ENCODE data around the gene NAV2.

Gene NAV2

DNA sequence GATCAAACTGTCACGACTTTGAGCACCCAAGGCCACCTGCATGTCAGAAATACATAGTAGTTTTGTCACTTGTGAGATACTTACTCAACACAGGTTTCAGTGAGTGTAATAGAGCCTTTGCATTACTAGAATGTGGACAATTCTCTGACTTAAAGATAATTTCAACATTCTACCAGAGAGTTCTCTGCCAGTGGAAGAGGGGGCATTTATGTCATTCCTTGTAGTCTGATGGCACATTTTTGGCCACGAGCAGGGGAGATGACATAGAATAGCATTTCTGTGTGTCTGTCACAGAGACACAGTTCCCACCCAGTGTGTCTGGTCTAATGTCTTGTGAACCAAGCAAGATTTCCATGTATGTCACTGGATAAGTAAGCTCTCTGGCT, 335.1 kb downstream of the NAV2 start:
- no peak for DNase-seq (ENCODE audit: extremely low read depth in 1 of 2, low read depth in 1 of 2)

DNA sequence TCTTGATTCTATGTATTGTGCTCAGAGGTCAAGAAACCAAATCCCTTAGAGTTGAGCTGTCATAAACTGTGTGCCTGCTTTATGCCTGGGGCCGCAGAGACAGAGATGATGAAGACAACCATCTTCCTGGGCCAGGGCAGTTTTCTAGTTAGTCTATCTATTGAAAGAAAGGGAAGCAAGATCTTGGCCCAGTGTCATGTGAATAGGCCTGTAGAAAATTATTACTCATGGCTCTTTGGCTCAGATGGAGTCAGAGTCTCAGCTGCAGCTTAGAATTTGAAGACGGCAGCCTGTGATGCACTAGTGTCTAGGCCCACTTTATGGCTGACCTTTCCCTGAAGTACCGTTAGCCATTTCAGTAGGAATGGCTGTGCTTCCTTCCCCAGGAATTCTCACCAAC, 335.6 kb downstream of the NAV2 start:
- DNase-seq (ENCODE audit: extremely low read depth in 1 of 2, low read depth in 1 of 2): no peak

DNA sequence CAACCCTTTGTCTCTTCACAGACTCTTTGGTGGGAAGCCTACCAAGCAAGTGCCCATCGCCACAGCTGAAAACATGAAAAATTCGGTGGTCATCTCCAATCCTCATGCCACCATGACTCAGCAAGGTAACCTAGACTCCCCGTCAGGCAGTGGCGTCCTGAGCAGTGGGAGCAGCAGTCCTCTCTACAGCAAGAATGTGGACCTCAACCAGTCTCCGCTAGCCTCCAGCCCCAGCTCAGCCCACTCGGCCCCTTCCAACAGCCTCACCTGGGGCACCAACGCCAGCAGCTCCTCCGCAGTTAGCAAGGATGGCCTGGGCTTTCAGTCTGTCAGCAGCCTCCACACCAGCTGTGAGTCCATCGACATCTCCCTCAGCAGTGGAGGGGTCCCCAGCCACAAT, 336.1 kb downstream of the NAV2 start:
- DNase-seq (ENCODE audit: extremely low read depth in 1 of 2, low read depth in 1 of 2): no peak

DNA sequence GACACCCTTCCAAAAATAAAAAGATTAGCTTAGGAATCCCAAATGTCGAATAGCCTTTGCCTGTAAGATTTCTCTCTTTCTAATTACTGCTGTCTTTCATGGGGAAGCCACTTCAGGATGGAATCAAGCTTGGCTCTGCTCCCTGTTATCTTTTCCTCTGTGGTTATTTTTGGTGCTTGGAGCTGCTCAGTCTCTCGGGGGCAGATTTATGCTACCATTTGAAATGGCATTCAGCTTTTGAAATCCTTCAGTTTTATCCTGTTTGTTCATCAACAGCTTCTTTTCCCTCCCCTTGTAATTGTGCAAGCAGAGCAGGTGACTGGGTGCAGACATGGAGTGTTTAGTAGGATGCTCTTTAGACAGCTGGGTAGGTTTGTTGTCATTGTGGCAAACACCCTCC, 336.6 kb downstream of the NAV2 start:
- DNase-seq (ENCODE audit: extremely low read depth in 1 of 2, low read depth in 1 of 2): no peak

DNA sequence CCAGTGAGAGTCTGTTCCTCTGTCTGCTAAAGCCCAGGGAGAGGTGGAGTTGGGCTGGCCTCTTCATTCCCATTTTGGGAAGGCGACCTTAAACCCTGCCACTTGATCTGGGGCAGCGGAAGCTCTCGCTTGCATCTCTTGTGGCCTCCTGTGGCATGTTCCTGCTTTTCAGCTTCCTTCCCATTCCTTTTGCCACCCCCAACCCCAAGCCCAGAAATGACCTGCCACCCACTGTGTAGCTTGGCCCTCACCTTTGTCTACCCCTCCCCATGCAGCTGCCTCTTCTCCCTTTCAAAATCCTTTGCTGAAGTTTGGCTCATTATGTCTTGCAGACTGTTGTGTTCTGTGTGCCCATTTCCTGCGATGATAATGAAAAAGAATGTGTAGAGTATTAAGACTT, 337.4 kb downstream of the NAV2 start:
- no peak for DNase-seq (ENCODE audit: extremely low read depth in 1 of 2, low read depth in 1 of 2)

DNA sequence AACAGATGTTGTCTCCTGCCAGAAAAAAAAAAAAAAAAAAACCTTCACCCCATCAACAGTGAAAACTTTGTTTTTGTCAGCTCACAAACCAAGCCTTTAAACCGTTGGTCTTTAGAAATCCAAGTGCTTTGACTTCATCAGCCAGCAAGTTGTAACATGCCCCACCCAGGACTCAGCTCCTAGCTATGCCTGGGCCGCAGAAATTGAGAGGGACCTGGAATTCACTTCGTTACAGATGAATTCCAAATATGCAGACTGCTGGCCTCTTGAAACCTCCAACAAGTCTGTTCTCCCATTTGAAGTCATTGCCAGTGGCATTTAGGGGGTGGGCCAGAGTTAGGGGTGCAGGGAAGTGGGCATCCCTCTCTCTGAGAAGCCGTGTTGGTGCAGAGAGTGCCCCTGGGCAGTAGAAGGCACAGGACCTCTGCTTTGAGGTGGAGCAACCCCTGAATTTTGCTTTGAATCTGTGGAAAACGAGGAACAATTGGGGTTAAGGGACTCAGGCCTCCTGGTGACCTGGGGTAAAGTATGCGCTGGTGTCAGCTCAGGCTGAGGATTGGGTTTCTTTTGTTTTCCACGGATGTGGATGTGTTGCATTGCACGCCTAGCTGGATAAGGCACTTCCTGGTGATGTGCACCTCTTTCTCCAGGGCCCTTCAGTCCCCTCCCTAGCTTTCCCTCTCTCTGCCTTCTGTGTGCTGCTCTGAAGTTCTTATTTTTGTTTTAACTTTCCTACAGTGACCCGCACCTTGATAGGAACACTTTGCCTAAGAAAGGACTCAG, 338.1 kb downstream of the NAV2 start:
- no peak for DNase-seq (ENCODE audit: extremely low read depth in 1 of 2, low read depth in 1 of 2)

DNA sequence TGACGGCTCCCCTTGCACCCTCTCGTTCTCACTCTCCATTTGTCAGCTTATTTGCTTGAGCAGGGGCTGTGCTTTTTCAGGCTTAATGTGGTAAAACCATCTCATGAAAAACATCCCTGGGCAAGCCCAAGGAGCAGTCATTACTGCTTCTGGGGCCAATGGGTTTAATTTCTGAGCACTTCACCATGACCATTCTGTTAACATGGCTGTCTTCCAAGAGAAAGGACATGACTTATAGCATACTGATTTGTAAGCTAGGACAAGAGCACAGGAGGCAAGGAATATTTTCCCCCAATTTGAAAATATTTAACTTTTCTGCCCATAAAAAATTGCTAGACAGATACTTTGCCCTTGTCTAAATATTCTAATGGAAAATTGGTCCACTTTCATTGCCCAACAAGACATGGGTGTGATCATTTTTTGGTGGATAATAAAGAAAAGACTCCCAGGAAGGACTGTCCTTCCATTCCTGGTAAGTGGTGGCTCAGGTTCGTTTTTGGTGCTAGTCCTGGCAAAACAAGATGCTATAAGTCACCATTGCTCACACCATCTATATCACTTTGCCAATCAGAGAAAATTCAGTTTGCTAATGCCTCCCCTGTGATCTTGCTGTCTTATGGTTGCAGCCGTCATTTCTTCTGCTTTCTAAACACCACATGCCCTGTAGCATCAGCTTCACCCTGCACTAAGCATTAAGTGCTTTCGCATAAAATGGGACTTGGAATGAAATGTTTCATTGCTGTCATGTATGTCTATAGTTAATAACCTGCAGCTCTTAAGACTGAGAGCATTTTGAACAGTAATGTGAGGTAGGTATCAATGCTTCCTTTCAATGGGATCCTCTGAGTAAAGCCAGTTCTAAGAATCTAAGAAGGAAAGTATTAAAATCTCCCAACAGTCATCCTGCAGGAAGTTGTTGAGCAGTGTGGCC, 339.1 kb downstream of the NAV2 start:
- DNase-seq (ENCODE audit: extremely low read depth in 1 of 2, low read depth in 1 of 2): no peak

DNA sequence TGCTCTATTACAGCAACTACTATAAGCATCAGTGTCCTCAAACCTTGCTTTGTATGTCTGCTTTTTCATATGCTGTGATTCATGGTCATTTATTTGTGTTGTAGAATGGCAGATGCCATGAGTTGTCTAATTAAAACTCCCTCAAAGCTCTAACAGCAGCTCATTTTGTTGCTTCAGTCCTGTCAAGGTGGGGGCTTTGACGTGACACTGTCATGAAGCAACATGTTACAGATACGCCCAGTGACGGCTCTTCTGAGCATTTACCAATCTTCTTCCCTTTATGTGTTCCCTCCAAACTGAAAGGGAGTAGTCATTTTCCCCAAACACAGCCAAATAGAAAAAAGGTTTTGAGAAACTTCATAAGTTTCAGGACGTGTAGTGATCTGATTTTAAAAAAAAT, 340.9 kb downstream of the NAV2 start:
- no peak for DNase-seq (ENCODE audit: extremely low read depth in 1 of 2, low read depth in 1 of 2)

DNA sequence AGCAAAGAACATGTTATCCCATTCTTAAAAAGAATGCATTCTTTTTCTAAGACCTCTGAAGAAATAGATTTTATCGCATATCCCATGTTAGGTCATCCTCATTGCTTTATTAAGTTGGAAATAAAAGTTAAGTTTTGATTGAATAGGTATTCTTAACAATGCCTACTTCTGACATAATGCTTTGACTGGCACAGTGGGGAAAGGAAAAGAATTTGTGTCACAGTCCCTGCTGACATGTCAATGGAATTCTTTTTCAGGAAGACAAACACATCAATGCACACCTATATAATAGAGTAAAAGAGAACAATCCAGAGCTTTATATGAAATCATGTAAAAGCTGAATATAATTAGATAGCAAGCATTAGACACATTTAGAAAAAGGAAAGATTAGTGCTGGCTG, 341.9 kb downstream of the NAV2 start:
- no peak for DNase-seq (ENCODE audit: extremely low read depth in 1 of 2, low read depth in 1 of 2)

DNA sequence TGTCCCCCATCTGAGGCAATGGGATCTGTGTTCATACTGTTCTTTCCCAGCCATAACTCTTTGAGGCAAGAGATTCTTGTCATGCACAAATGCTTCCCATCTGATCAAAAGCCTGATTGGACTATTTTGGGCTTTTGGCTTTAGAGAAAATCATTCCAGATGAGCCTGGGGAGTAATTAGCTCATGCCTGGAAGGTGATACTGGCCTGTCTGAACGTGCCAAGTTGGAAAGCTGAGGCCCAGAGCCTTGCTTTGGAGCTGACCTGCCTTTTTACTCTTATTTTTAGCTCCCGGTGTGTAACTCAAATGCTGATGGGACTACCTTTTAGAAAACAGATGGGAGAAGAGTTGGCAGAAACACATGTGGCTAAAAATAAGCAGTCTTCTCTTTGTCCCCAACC, 342.7 kb downstream of the NAV2 start:
- DNase-seq (ENCODE audit: extremely low read depth in 1 of 2, low read depth in 1 of 2): no peak

DNA sequence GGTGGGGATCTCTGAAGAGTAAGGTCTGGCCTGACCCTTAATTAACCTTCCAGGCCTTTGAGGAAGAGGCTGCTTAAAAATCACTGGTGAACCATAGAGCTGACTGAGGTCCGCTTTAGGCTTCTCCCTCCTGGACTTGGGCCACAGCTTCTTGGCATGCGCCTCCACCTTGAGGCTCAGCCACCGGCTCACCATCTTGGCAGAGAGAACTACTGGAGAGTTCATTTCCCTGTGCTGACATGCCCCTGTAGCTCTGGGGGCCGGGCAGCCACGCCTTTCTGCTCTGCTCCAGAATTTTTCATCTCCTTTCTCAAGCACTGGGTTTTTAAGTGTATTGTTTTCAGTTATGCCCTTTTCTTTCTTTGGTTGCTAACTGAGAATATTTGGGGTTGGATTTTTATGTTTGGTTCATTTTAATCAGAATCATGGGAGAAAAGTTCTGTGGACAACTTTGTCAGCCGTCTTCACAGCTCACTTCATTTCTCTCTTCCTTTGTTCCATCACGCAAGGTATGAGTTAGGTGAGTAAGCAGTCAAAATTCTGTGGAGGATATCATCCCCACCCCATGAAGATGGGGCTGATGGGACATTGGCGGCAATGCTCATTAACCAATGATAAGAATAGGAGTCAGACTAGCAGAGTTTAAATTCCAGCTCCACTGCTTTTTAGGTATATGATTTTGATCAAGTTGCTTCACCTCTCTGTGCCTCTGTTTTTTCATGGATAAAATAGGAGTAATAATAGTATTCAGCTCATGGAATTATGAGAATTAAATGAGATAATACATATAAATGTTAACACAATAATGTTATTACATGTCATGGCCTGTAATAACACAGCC, 343.7 kb downstream of the NAV2 start:
- DNase-seq (ENCODE audit: extremely low read depth in 1 of 2, low read depth in 1 of 2): no peak

DNA sequence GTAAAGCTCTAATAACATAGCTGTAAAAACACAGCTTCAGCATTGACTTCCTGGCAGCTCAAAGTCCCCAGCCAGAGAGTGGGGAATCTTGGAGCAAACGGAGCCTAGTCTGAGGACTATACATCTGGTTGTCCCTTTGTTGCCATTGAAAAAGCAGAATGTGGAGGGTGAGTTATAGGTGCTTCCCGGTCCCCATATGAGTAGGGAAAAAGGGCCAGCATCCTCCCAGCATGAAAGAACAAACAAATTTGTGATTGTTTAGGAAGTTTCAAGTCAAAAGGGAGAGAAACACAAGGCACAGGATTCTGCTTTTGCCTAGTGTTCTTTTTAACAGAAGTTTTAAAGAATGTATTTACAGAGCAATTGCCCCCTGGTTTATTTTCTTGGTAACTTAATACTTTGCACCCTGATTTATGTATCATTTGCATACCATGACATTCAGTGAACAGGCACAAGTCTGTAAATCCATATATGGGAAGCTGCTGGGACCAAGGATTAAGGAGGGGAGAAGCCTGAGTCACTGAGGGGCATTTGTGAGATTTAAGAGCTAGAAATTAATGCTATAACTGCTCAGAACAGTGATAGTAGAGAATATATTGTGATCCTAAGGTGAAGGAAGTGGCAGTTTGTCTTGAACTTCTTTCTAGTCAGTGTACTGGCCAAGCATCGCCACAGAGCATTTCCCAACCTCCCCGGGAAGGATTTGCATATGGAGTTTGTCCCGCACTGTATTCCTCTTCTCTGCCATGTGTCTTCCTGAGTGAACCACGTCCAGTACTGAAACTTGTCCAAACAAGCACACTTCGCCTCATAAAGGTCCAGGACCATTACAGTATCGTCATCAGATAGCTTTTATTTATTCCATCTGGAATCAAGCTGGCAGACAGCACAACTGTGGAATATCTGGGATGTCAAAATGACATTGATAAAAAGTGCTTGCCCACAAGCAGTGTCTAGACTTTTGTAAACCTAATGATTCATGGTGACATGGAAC, 344.6 kb downstream of the NAV2 start:
- DNase-seq (ENCODE audit: extremely low read depth in 1 of 2, low read depth in 1 of 2): no peak

DNA sequence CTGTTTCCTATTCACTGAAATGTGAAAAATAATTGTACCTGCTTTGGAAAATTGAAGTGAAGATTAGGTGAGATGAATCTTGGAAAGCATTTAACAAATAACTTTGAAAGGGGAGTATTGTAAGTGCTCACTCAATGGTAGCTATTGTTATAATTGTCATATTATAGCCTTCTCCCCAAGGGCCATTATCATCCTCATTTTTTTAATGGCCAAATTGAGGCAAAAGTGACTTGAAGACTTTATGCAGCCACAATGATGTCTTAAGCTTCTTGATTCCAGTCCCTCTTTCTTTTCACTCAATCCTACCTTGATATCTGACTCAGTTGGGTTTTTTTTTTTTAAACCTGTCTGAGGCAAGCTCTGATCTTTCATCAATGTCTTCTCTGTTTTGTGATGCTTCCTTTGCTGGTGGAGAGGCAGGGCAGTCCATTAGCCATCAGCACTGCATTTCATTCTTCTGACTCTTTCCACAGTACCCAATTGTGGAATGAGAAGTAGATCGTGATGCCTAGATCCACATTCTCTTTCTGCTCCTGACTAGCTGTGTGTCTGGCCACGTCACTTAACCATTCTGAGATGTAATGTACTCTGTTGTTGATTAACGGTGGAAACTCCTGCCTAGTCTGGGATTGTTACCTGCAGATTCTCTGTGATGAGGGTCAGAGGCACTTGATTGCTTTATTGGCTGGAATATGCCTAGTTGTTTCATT, 346.3 kb downstream of the NAV2 start:
- no peak for DNase-seq (ENCODE audit: extremely low read depth in 1 of 2, low read depth in 1 of 2)

DNA sequence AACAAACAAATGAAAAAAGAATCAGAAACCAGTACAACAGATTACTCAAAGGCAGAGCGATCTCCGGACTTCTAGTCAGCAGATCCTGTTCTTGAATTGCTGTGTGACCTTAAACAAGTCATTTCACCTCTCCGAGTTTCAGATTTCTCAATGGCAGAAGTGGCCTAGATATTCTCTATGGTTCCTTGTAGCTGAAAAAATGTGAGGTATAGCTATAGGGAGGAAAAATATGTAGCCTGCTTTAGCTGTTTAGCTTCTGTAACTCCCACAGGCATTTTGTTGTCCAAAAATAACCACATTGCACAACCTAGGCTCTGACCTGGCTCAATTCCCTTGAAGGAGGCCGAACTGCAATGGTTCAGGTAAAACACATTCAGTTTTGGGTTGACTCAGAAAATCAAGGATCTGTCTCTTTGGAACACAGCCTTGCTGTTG, 347.0 kb downstream of the NAV2 start:
- no peak for DNase-seq (ENCODE audit: extremely low read depth in 1 of 2, low read depth in 1 of 2)

DNA sequence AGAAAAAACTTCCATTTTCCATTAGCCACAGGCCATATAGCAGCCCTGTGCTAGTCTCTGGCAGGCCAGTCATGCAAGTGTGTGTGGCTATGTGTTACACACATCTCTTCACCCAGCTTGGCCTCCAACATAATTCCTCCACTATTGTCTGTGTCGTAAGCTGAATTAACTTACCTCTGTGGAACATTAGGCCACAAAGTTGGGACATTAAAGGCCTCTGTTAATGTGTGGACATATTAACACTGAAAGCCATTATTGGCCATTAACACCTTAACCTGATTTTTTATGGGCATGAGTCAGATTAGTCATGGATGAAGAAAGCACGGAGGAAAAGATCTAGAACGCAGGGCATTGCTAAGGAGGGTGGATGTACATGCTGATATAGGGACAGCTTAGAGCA, 347.5 kb downstream of the NAV2 start:
- no peak for DNase-seq (ENCODE audit: extremely low read depth in 1 of 2, low read depth in 1 of 2)

DNA sequence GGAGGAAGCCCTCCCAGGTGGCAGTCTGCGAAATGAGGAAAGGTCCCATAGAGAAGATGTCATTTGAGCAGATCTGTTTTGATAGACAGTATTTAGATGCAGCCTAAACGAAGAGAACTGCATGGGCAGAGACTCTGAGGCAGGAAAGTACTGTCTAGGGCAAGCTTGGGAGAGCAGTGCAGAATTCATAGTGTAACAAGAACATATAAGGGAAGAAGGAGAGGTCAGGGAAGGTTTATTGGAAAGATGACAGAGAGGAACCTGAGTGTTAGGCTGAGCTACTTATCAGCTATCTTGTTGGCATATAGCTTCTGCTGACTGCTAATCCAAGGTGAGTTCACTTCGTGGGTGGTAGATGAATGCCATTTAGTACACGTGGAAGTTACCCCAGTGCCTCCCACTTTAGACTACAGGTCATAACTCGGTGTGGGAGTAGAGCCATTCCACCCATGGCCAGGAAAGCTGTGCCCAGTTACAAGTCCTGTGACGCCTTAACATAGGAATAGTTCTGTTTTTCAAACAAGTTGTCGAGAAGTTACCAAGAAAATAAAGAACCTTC, 348.1 kb downstream of the NAV2 start:
- DNase-seq (ENCODE audit: extremely low read depth in 1 of 2, low read depth in 1 of 2): no peak

DNA sequence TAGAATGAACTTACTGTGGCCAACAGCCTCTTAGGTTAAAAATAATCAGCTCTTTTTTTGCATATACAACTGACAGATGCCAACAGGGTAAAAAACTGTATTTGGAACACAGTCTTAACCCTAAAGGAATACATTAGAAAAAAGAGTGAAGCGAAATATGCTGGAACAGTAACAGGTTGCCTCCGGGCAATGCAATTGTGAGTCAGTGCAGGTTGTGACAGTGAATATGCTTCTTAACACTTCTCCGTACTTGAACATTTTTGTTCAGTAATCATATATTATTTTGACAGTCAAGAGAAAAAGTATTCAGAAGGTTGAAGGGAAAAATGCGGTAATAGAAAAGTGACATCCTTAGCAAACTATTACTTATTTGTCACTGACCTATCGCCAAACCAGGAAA, 349.1 kb downstream of the NAV2 start:
- DNase-seq (ENCODE audit: extremely low read depth in 1 of 2, low read depth in 1 of 2): no peak

DNA sequence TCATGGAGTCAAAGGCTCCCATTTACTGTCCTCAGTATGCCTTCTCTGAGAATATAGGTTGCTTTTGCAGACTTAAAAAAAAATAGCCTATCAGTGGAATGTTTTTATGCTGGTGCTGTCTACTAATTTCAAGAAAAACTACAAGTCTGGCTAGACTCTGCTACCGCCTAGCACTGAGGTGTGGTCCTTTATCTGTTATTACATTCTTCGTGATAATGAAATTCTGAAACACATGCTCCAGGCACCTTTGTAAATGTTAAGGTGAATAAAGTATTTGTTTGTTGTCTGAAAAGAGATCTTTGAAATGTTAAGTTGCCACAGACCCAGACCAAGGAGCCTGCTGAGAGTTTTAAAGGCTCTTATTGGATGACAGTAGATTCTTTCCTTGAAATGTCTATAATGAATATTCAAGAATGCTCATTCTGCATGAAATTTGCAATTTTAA, 352.3 kb downstream of the NAV2 start:
- DNase-seq (ENCODE audit: extremely low read depth in 1 of 2, low read depth in 1 of 2): no peak

DNA sequence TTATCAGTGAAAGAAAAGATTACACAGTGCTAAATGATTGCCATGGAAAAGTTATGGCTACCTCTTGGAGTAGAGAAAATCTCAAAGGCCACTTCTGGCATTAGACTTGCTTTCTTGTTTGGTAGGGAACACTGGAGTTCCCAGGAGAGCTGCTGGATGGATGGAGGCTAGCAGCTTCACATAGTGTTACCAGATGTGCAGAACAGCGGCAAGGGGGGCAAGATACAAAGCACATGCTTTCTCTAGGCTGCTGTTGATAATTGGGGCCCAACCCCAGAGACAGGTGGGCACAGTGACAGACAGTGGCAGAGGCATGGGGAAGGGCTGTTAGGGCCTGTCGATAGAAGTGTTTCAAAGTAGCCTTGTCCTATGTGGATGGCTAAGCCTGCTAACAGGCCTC, 352.8 kb downstream of the NAV2 start:
- DNase-seq (ENCODE audit: extremely low read depth in 1 of 2, low read depth in 1 of 2): no peak

All from stimulated activated CD8-positive, alpha-beta memory T cell treated with anti-CD3 and anti-CD28 coated beads, Interleukin-7, amount 100 ng/mL, for 48 hours (primary cell).